LNCAP (cell line): ENCODE data around the gene SMARCA4.

ENCODE experiments used
- TF ChIP-seq, protein P1 (sequence below): fragments of 450-650 bp; IDR thresholded peaks from 2 replicates; pipeline ENCODE4 v1.5.1; 2017; ENCODE audit warnings: mild to moderate bottlenecking

Gene SMARCA4

DNA sequence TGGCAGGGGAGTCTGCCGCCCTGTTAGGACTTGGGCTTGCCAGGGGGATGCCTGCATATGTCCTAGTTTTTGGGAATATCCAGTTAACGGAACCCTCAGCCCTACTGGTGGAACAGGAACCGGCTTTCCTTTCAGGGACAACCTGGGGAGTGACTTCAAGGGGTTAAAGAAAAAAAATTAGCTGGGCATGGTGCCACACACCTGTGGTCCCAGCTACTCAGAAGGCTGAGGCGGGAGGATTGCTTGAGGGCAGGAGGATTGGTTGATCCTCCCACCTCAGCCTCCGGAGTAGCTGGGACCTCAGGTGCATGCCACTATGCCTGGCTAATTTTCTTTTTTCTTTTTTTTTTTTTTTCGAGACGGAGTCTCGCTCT, 150.9 kb downstream of the SMARCA4 start:
- TF ChIP-seq, protein P1, sequence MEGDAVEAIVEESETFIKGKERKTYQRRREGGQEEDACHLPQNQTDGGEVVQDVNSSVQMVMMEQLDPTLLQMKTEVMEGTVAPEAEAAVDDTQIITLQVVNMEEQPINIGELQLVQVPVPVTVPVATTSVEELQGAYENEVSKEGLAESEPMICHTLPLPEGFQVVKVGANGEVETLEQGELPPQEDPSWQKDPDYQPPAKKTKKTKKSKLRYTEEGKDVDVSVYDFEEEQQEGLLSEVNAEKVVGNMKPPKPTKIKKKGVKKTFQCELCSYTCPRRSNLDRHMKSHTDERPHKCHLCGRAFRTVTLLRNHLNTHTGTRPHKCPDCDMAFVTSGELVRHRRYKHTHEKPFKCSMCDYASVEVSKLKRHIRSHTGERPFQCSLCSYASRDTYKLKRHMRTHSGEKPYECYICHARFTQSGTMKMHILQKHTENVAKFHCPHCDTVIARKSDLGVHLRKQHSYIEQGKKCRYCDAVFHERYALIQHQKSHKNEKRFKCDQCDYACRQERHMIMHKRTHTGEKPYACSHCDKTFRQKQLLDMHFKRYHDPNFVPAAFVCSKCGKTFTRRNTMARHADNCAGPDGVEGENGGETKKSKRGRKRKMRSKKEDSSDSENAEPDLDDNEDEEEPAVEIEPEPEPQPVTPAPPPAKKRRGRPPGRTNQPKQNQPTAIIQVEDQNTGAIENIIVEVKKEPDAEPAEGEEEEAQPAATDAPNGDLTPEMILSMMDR: no peak
